GM12873 (cell line): Measurements from ENCODE around the gene MANBA.

Experiments
- CTCF ChIP-seq: IDR thresholded peaks from 2 replicates; pipeline ENCODE4 v1.5.1; 2012; ENCODE audit warnings: low read depth, mild to moderate bottlenecking, moderate library complexity, low read length, control low read depth; ENCODE audit not compliant: insufficient read depth; ENCODE audit errors: missing control alignments

The MANBA gene

GRCh38 chr4:102781570-102781969 lies 20.8 kb upstream of the MANBA start:
- TF ChIP-seq CTCF, result no peak

GRCh38 chr4:102780476-102781144 lies 19.8 kb upstream of the MANBA start:
- no peak for TF ChIP-seq CTCF

- TF ChIP-seq CTCF, result no peak
Observed at GRCh38 chr4:102779204-102779603, 18.4 kb upstream of the MANBA start.

- TF ChIP-seq CTCF, result no peak
Observed at GRCh38 chr4:102778720-102779119, 18.0 kb upstream of the MANBA start.

- TF ChIP-seq CTCF, result no peak
Observed at GRCh38 chr4:102775805-102776204, 15.0 kb upstream of the MANBA start.

- TF ChIP-seq CTCF, result no peak
Observed at GRCh38 chr4:102774254-102774653, 13.5 kb upstream of the MANBA start.

GRCh38 chr4:102772738-102773340 lies 12.1 kb upstream of the MANBA start:
- TF ChIP-seq CTCF, result no peak
